AG04449 (cell line): Measurements from ENCODE around the gene ARMH3.

Experiments used
- CTCF ChIA-PET: fragments of 350-600 bp; formaldehyde crosslinking; extraction: SDS; loops from one replicate; lab custom pipeline; 2021; ENCODE audit warnings: antibody characterized with exemption; lab: Yijun Ruan, JAX
- POLR2A ChIA-PET: fragments of 400-600, 350-600 bp; formaldehyde crosslinking; extraction: SDS; loops from one replicate; lab custom pipeline; 2020; ENCODE audit warnings: antibody characterized with exemption, inconsistent platforms; lab: Yijun Ruan, JAX
- DNase-seq: peaks from one replicate; pipeline ENCODE4 v3.0.0-alpha.2; 2010; ENCODE audit warnings: low read depth, low spot score
- H3K4me3 ChIP-seq: 2 replicates; pipeline ENCODE4 v1.5.1; 2011; ENCODE audit warnings: low read depth, mild to moderate bottlenecking, control low read depth, low read length
- CTCF ChIP-seq: IDR thresholded peaks from one replicate; pipeline ENCODE4 v1.5.1; 2011; ENCODE audit warnings: mild to moderate bottlenecking, moderate library complexity, low read length, control low read depth, inconsistent platforms; ENCODE audit not compliant: insufficient read depth; ENCODE audit errors: missing control alignments

The ARMH3 gene

DNA sequence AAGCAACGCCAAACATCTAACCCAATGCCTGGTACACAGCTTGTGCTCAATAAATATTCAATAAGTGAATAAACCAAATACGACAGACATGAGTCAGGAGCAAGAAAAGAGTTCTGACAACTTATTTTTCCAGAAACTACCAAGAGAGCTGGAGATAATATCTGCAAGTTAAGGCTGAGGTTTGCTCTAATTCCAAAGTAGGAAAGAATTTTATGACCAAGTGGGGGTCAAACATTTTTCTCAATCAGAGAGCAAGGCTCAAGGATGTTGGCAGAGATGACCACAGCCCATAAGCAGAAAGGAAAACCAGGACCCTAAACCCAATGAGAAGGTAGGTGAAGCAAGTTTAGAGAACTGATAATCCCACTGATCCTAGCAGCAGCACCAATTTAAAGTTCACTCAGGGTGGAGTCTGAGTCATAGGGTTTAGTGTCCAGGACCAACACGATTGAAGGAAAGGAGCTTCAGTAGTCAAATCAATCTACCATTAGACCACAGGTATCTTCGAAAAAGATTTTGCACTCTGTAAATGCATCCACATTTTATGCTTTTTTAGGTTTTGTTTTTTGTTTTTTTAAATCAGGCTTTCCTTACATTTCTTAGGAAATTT, 163.1 kb downstream of the ARMH3 start:
- POLR2A ChIA-PET: no interaction called here

DNA sequence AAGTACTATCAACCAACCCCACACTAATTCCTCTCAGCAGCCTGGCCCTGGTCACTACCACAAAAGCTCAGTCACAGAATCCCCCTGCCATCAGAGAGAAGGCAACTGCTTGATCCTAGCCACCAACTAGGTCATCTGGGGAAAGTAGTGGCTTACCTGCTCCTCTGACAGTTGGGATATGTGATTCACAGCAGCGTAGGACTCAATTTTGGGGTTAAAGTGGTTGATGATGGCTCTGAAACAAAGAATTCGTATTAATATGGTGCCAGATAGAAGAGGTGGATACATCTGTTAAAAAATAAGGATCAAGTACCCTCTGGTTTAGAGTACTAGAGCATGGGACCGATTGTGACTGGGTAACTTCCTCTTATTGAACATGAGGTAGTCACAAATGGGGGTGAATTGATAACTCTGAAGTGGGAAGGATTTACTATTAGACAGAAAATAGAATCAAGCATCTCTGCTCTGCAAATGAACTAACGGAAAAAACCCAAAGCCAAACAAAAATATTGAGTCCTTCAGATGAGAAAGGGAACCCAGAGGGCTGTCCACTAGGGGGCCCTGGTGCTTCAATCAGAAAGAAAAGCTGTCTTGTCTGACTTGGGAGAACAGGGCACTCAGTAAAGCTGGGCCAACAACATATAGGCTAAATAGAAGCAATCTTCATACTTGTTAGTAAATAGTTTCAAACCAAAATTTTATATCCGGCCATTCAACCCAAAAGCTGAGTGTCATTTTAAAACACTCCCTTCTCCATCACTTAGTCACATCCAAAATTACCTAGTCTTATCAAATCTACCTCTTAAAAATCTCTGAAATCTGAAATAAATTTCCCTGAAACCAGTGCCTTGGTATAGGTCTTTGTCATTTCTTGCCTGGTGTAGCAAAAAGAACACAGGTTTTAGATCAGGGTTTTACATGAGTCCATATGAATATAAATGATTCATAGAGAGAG, 166.4 kb downstream of the ARMH3 start:
- ChIA-PET CTCF (interaction anchor here (0.6 to 18.6 kb wide), 50 partner anchors 9 to 183 kb away, joined by 3 to 601 read pairs (median 5); no protein-coding TSS in a partner anchor), POLR2A (no interaction called here)
- TF ChIP-seq CTCF: peak; percentile 84
- peak; percentile 45 for DNase-seq
- H3K4me3 ChIP-seq: no peak overlapping the region

More for the DNA sequence above, 163.1 kb downstream of the ARMH3 start:
- no peak for TF ChIP-seq CTCF
- CTCF ChIA-PET: interaction anchor here (0.9 to 18.6 kb wide), 8 partner anchors 8 to 117 kb away, joined by 3 to 601 read pairs (median 4); no protein-coding TSS in a partner anchor
- no peak for DNase-seq
- H3K4me3 ChIP-seq: no peak overlapping the region

DNA sequence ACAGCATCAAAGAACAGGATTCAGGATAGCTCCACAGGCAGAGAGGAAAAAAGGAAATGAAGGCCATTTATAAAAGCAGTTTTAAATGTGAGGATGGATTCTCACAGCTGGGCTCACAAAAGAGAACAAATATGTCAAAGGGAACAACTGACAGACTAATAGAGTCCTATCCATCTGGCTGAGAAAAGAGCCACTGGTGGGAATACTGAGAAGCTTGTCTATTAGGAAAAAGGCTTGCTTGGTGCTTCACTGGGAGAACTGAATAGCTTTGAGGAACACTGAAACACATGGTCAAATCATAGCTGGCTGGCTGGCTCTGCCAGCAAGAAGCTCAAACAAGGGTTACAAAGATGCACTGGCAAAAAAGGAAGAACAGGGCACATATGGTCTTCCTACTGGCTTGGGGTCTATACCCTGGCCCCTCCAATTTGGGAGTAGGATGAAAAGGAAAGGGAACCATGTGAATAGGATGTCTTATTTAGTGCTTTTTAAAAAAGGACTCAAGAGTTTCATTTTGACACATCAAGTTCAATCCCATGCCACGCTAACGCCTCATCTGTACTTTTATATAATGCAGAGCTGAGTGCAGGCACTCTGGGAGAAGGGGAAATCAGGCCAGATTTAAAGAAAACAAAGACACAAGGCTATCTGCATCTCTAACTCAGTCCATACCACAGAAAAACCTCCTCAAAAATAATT, 167.6 kb downstream of the ARMH3 start:
- CTCF ChIA-PET: interaction anchor here (0.6 to 18.6 kb wide), 26 partner anchors 8 to 184 kb away, joined by 3 to 601 read pairs (median 8); no protein-coding TSS in a partner anchor
- POLR2A ChIA-PET: interaction anchor here (0.7 to 0.9 kb wide), 2 partner anchors 48 to 70 kb away, joined by 3 read pairs; partner anchors contain the start of gene OGA
- no peak for TF ChIP-seq CTCF
- no peak overlapping the region for H3K4me3 ChIP-seq
- no peak for DNase-seq

GRCh38 chr10:101887775-101888174, 168.2 kb downstream of the ARMH3 start:
- ChIA-PET POLR2A (interaction anchor here (0.7 to 0.9 kb wide), 2 partner anchors 47 to 69 kb away, joined by 3 read pairs; partner anchors contain the start of gene OGA), CTCF (interaction anchor here (1.2 to 18.6 kb wide), 15 partner anchors 7 to 185 kb away, joined by 3 to 601 read pairs (median 11); no protein-coding TSS in a partner anchor)
- no peak overlapping the region for H3K4me3 ChIP-seq
- TF ChIP-seq CTCF: no peak
- no peak for DNase-seq

DNA sequence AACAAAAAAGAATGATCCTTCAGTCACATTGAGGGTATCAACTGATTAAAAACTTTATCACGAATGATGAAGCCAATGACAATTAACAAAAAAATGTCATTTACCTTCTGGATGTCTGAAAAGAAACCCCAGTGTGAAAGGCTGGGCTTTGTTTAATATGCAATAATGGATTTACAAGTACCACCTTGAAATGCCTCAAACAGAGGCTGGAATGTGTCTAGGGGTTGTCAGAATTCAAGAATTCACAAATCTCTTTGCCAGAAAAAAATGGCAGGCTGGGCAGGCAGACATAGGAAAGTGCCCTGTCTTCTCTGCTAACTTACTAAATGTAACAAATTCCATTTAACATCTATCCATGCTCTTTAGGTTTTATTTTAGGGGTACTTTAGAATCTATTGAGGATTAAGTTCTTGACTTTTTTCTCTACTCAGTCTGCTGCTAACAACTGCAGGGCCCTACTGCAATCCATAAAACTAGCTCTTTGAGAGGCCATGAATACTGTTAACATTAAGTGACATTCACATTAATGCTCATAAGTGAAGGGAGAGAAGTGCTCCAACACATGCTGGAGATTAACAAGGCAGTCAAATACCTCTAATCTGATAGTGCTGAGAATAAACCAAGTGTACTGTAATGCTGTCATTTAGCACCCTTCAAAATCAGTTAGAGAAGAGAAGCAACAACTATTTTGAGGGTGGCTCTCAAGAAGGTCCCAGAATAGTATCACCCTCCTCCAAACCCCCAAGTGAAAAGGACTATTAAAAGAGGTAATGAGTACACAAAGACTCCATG, 169.3 kb downstream of the ARMH3 start:
- ChIA-PET POLR2A (no interaction called here), CTCF (interaction anchor here (0.5 to 18.6 kb wide), 4 partner anchors 7 to 124 kb away, joined by 4 to 601 read pairs (median 16); no protein-coding TSS in a partner anchor)
- TF ChIP-seq CTCF: no peak
- H3K4me3 ChIP-seq: no peak overlapping the region
- DNase-seq: no peak
